HEK293 (cell line): Measurements from ENCODE around the gene CDH1.

ENCODE experiments used
- CTCF ChIA-PET: fragments of 350-600 bp; formaldehyde crosslinking; extraction: SDS; loops from one replicate; lab custom pipeline; 2021; ENCODE audit warnings: antibody characterized with exemption; lab: Yijun Ruan, JAX
- POLR2A ChIA-PET: fragments of 300-600 bp; formaldehyde crosslinking; extraction: SDS; loops from one replicate; lab custom pipeline; 2020; ENCODE audit warnings: antibody characterized with exemption, inconsistent platforms; lab: Yijun Ruan, JAX
- H3K27ac ChIP-seq: fragments of 200-500 bp; sonication (Bioruptor generic); 2 replicates; pipeline ENCODE4 v1.5.1; 2014; ENCODE audit warnings: low read depth, low read length, control low read depth, inconsistent platforms; ENCODE audit errors: extremely low read depth
- H3K36me3 ChIP-seq, 2 experiments: fragments of 200-500 bp in 1 of 2; sonication (Bioruptor generic) in 1 of 2; 1 replicate in 1 of 2; 2 replicates in 1 of 2; pipeline ENCODE4 v1.5.1; 2014 to 2017; ENCODE audit warnings: inconsistent platforms in 2 of 2, low read length in 2 of 2; ENCODE audit not compliant: control insufficient read depth in 2 of 2, insufficient read depth in 1 of 2
- H3K4me1 ChIP-seq: fragments of 200-500 bp; sonication (Bioruptor generic); 2 replicates; pipeline ENCODE4 v1.5.1; 2014; ENCODE audit warnings: mild to moderate bottlenecking, low read length, inconsistent platforms; ENCODE audit not compliant: control insufficient read depth, insufficient read depth
- H3K4me3 ChIP-seq: 2 replicates; pipeline ENCODE4 v1.5.1; 2011; ENCODE audit warnings: low read depth, mild to moderate bottlenecking, control low read depth, low read length, moderate library complexity
- H3K9me3 ChIP-seq: fragments of 200-500 bp; sonication (Bioruptor generic); 2 replicates; pipeline ENCODE4 v1.5.1; 2014; ENCODE audit warnings: low read depth, low read length, inconsistent platforms; ENCODE audit not compliant: control insufficient read depth, insufficient read depth
- CTCF ChIP-seq: fragments of 450-650 bp; formaldehyde crosslinking; IDR thresholded peaks from 2 replicates; pipeline ENCODE4 v1.5.1; 2016; ENCODE audit warnings: missing biosample characterization, missing genetic modification characterization
- PATZ1 ChIP-seq: fragments of 450-650 bp; formaldehyde crosslinking; IDR thresholded peaks from 2 replicates; pipeline ENCODE4 v1.5.1; 2016; ENCODE audit warnings: missing biosample characterization, missing genetic modification characterization
- PRDM1 ChIP-seq: fragments of 450-650 bp; formaldehyde crosslinking; IDR thresholded peaks from 2 replicates; pipeline ENCODE4; 2016; ENCODE audit warnings: missing biosample characterization, missing genetic modification characterization
- PRDM10 ChIP-seq: fragments of 450-650 bp; formaldehyde crosslinking; IDR thresholded peaks from 2 replicates; pipeline ENCODE4 v1.5.1; 2016; ENCODE audit warnings: missing biosample characterization, missing genetic modification characterization
- SALL2 ChIP-seq: fragments of 450-650 bp; formaldehyde crosslinking; IDR thresholded peaks from 2 replicates; pipeline ENCODE4 v1.5.0; 2017; ENCODE audit warnings: missing biosample characterization, mild to moderate bottlenecking, missing genetic modification characterization, borderline replicate concordance
- ZNF341 ChIP-seq: fragments of 450-650 bp; formaldehyde crosslinking; IDR thresholded peaks from 2 replicates; pipeline ENCODE4; 2016; ENCODE audit warnings: low read depth, missing biosample characterization, missing genetic modification characterization
- ZNF391 ChIP-seq: fragments of 450-650 bp; formaldehyde crosslinking; IDR thresholded peaks from 2 replicates; pipeline ENCODE4 v1.5.1; 2016; ENCODE audit warnings: low read depth, missing biosample characterization, missing genetic modification characterization, borderline replicate concordance
- ZNF404 ChIP-seq: fragments of 450-650 bp; formaldehyde crosslinking; IDR thresholded peaks from 2 replicates; pipeline ENCODE4 v1.5.1; 2017; ENCODE audit warnings: missing biosample characterization, missing genetic modification characterization
- ZNF488 ChIP-seq: fragments of 450-650 bp; formaldehyde crosslinking; IDR thresholded peaks from 2 replicates; pipeline ENCODE4 v1.5.1; 2016; ENCODE audit warnings: missing biosample characterization, missing genetic modification characterization

Gene CDH1

GRCh38 chr16:68736561-68736960 is 531 bp upstream of the CDH1 start:
- ChIA-PET CTCF (interaction anchor here (0.6 to 1.4 kb wide), 3 partner anchors 19 to 547 kb away, joined by 3 to 4 read pairs (median 3); no protein-coding TSS in a partner anchor), POLR2A (interaction anchor here (0.6 to 0.7 kb wide), 2 partner anchors 94 to 108 kb away, joined by 3 read pairs; no protein-coding TSS in a partner anchor)
- Histone ChIP-seq H3K9me3 (no peaks in the 10 kb centered on the region), H3K4me3 (no peak overlapping the region), H3K4me1 (peaks cover 7% of the 10 kb centered on the region), H3K27ac (no peak overlapping the region), H3K36me3 (no peaks in the 10 kb centered on the region)
- TF ChIP-seq SALL2 (tag by site-specific recombination) (no peak), CTCF (tag by site-specific recombination) (0 out of 2 replicates have a peak, but pooled peaks have one; percentile 17)

- Histone ChIP-seq H3K4me1 (no peaks in the 10 kb centered on the region; the same call in 1 of the 2 replicates), H3K4me3 (peak overlapping the region; percentile 54), H3K27ac (no peak overlapping the region), H3K36me3 (no peaks in the 10 kb centered on the region), H3K9me3 (no peaks in the 10 kb centered on the region)
- POLR2A ChIA-PET: no interaction called here
- TF ChIP-seq PRDM10 (tag by site-specific recombination): peak; percentile 64
- TF ChIP-seq ZNF404 (tag by site-specific recombination): no peak
- 0 out of 2 replicates have a peak, but pooled peaks have one; percentile 6 for TF ChIP-seq PATZ1 (tag by site-specific recombination)
- CTCF ChIA-PET: interaction anchor here (0.5 to 1.5 kb wide), 3 partner anchors 105 to 930 kb away, joined by 3 to 4 read pairs (median 4); partner anchors contain the start of gene TANGO6
Measured at GRCh38 chr16:68737730-68738629, 888 bp downstream of the CDH1 start.

- Histone ChIP-seq H3K36me3 (no peaks in the 10 kb centered on the region), H3K4me3 (no peak overlapping the region), H3K4me1 (no peaks in the 10 kb centered on the region; the same call in 1 of the 2 replicates), H3K27ac (no peak overlapping the region), H3K9me3 (no peaks in the 10 kb centered on the region)
- ChIA-PET POLR2A (interaction anchor here (0.6 kb wide), 1 partner anchor 34 kb away, joined by 3 read pairs; no protein-coding TSS in a partner anchor), CTCF (no interaction called here)
- no peak for TF ChIP-seq ZNF488
- TF ChIP-seq ZNF341 (tag by site-specific recombination): no peak
- no peak for TF ChIP-seq ZNF391 (tag by site-specific recombination)
- peak; percentile 65 for TF ChIP-seq PRDM1 (tag by site-specific recombination)
Measured at GRCh38 chr16:68739964-68740627, 3.0 kb downstream of the CDH1 start.
